ENCODE results near the gene KRT23. TPM values are rescaled to one million over a fixed set of nuclear protein-coding genes. Genes with fewer than 3 reads are reported as not detected.

The KRT23 gene
- total RNA-seq, 1 experiment from 2014 or later, result not detected

GRCh38 chr17:40960144-40960543 lies 22.7 kb upstream of the KRT23 start:
- Histone ChIP-seq H2BK20ac (ENCODE audit: low read depth, low read length, poor library complexity, severe bottlenecking) (no peak overlapping the region), H3K23me2 (ENCODE audit: insufficient read length, low read depth, low read length, poor library complexity, severe bottlenecking) (no peaks in the 10 kb centered on the region), H3K23ac (ENCODE audit: insufficient read length, low read depth, low read length) (no peak overlapping the region), H3K79me1 (ENCODE audit: insufficient read depth, low read depth, low read length, poor library complexity, severe bottlenecking) (no peaks in the 10 kb centered on the region), H4K5ac (ENCODE audit: insufficient read length, low read depth, low read length) (no peak overlapping the region), H3K14ac (ENCODE audit: insufficient read depth, low read length) (no peak overlapping the region), H3K4ac (ENCODE audit: low read depth, low read length) (no peak overlapping the region), H3K79me2 (ENCODE audit: insufficient read depth, low read length) (no peaks in the 10 kb centered on the region), H4K20me1 (ENCODE audit: control insufficient read depth, insufficient read depth, insufficient read length) (no peaks in the 10 kb centered on the region), H2AFZ (ENCODE audit: low read length) (no peak overlapping the region), H2BK120ac (ENCODE audit: low read depth, low read length, poor library complexity, severe bottlenecking) (no peak overlapping the region), H3K9ac (ENCODE audit: extremely low read depth, insufficient read length, low read length) (no peak overlapping the region), H2BK5ac (ENCODE audit: insufficient read length, low read length) (no peak overlapping the region), H4K91ac (ENCODE audit: insufficient read length, low read depth, low read length) (no peak overlapping the region), H3K4me2 (ENCODE audit: insufficient read depth, insufficient read length, low read length) (no peak overlapping the region), H3K27me3 (ENCODE audit: insufficient read depth, low read length) (no peaks in the 10 kb centered on the region), H3K4me1 (ENCODE audit: insufficient read depth, low read length) (peaks cover 9% of the 10 kb centered on the region; the same call in 1 of the 2 replicates), H2BK15ac (ENCODE audit: low read depth, low read length) (no peak overlapping the region), H2AK5ac (ENCODE audit: insufficient read length, low read length) (no peak overlapping the region), H4K8ac (replicated peaks; ENCODE audit: insufficient read length, low read depth, low read length) (no peak overlapping the region), H3K18ac (ENCODE audit: insufficient read length, low read depth, low read length) (no peak overlapping the region), H3K9me3 (ENCODE audit: control insufficient read depth, low read depth, low read length) (no peaks in the 10 kb centered on the region), H2BK12ac (ENCODE audit: insufficient read length, low read depth, low read length) (no peak overlapping the region), H3K27ac (ENCODE audit: insufficient read length, low read depth, low read length) (no peak overlapping the region), H3T11ph (ENCODE audit: low read length) (no peak overlapping the region), H3K56ac (ENCODE audit: insufficient read length, low read depth, low read length) (no peak overlapping the region)
- Mint-ChIP-seq H3K4me1 (peaks cover 27 to 29% of the 10 kb centered on the region in 2 experiments), H3K36me3 (ENCODE audit: insufficient read depth in 1 of 3, low read depth in 3 of 3) (no peaks in the 10 kb centered on the region), H3K27me3 (ENCODE audit: low read depth) (no peaks in the 10 kb centered on the region; the same call in 1 of the 2 replicates), H3K4me3 (no peak overlapping the region), H3K27ac (peak overlapping the region in 1 of 3 experiments; percentile 42; a peak in 3 of 7 replicates), H3K9me3 (no peaks in the 10 kb centered on the region)
- DNase-seq, result no peak
- TF ChIP-seq CTCF (conservative IDR thresholded peaks at IDR 0.05), result no peak
- no CpG with 5 or more reads among the region's 10 CpGs for WGBS (ENCODE audit: extremely low coverage, insufficient read length, low lambda C conversion rate)

Data from H9 (cell line).